ENCODE measurements around the gene CYP17A1.
"Not testable (repeated sequence)": the region's sequence is repeated elsewhere in the genome, so short reads cannot be mapped to it uniquely, and the experiment has no call there.

CYP17A1 gene

GRCh38 chr10:102837230-102837721 is at the start of gene CYP17A1:
Gene CYP17A1, minus strand, starts transcription at chr10:102837413. Its CDS starts 52 bp downstream, at chr10:102837361.
- no peak for DNase-seq

- no peak for DNase-seq
Measured at GRCh38 chr10:102880256-102880655, 43.0 kb upstream of the CYP17A1 start.

GRCh38 chr10:102878629-102879028 is 41.4 kb upstream of the CYP17A1 start:
- no peak for DNase-seq

GRCh38 chr10:102876747-102877153 is 39.5 kb upstream of the CYP17A1 start:
- no peak for DNase-seq

- no peak for DNase-seq
Measured at GRCh38 chr10:102872163-102872562, 35.0 kb upstream of the CYP17A1 start.

GRCh38 chr10:102870221-102870620 is 33.0 kb upstream of the CYP17A1 start:
- no peak for DNase-seq

GRCh38 chr10:102869258-102870198 is 32.3 kb upstream of the CYP17A1 start, which contains the start of gene AS3MT:
Gene AS3MT, plus strand, starts transcription at chr10:102869470. Its CDS starts 123 bp downstream, at chr10:102869593.
- DNase-seq = no peak

- no peak for DNase-seq
Measured at GRCh38 chr10:102868911-102869257, 31.7 kb upstream of the CYP17A1 start.

GRCh38 chr10:102865620-102866019 is 28.4 kb upstream of the CYP17A1 start:
- DNase-seq = no peak

- DNase-seq = no peak
Measured at GRCh38 chr10:102863660-102864059, 26.4 kb upstream of the CYP17A1 start.

GRCh38 chr10:102859911-102860310 is 22.7 kb upstream of the CYP17A1 start:
- DNase-seq = no peak

GRCh38 chr10:102856758-102857424 is 19.7 kb upstream of the CYP17A1 start:
- DNase-seq = no peak

- peak; percentile 93 for DNase-seq
Measured at GRCh38 chr10:102855731-102856436, 18.7 kb upstream of the CYP17A1 start.

- DNase-seq = not testable (repeated sequence)
Measured at GRCh38 chr10:102853237-102853636, 16.0 kb upstream of the CYP17A1 start.

GRCh38 chr10:102850025-102850518 is 12.9 kb upstream of the CYP17A1 start:
- DNase-seq = peak; percentile 38

- no peak for DNase-seq
Measured at GRCh38 chr10:102845352-102845902, 8.2 kb upstream of the CYP17A1 start.

GRCh38 chr10:102844190-102844776 is 7.1 kb upstream of the CYP17A1 start:
- peak; percentile 10 for DNase-seq

GRCh38 chr10:102843139-102843538 is 5.9 kb upstream of the CYP17A1 start:
- DNase-seq = not testable (repeated sequence)

GRCh38 chr10:102841827-102842345 is 4.7 kb upstream of the CYP17A1 start:
- no peak for DNase-seq

GRCh38 chr10:102838276-102838927 is 1.2 kb upstream of the CYP17A1 start:
- DNase-seq = peak; percentile 34

GRCh38 chr10:102835007-102835482 is 2.2 kb downstream of the CYP17A1 start:
- DNase-seq = peak; percentile 61

Data from MV-4-11 (cell line).